Astrocyte (in vitro differentiated cells and primary cell): Measurements from ENCODE around the gene PLAAT2. TPM values are rescaled to one million over a fixed set of nuclear protein-coding genes. Genes with fewer than 3 reads are reported as not detected.

Experiments used
- DNase-seq: peaks from one replicate; pipeline ENCODE4 v3.0.0-alpha.2; 2010; ENCODE audit warnings: low read depth
- FAIRE-seq: peaks from 2 replicates; lab custom pipeline; 2011; peaks lifted over from hg19 to GRCh38; lab: Jason Lieb, UNC
- H2AFZ ChIP-seq: 2 replicates; pipeline ENCODE4 v1.6.0; 2012; ENCODE audit warnings: low read depth, low read length, inconsistent platforms
- H3K27ac ChIP-seq: 2 replicates; pipeline ENCODE4 v1.5.1; 2011; ENCODE audit warnings: low read depth, low read length, inconsistent platforms
- H3K27me3 ChIP-seq: 2 replicates; pipeline ENCODE4 v1.6.0; 2011; ENCODE audit warnings: low read length, inconsistent platforms; ENCODE audit not compliant: insufficient read depth
- H3K36me3 ChIP-seq: 2 replicates; pipeline ENCODE4 v1.5.1; 2011; ENCODE audit warnings: low read length, inconsistent platforms; ENCODE audit not compliant: insufficient read depth
- H3K4me1 ChIP-seq: 2 replicates; pipeline ENCODE4 v1.5.1; 2011; ENCODE audit warnings: low read length, inconsistent platforms; ENCODE audit not compliant: insufficient read depth
- H3K4me2 ChIP-seq: 2 replicates; pipeline ENCODE4 v1.6.0; 2012; ENCODE audit warnings: low read length, inconsistent platforms
- H3K4me3 ChIP-seq: 2 replicates; pipeline ENCODE4 v1.5.1; 2011; ENCODE audit warnings: low read depth, mild to moderate bottlenecking, low read length, inconsistent platforms; ENCODE audit not compliant: insufficient read depth
- H3K79me2 ChIP-seq: 2 replicates; pipeline ENCODE4 v1.6.0; 2012; ENCODE audit warnings: mild to moderate bottlenecking, low read length, inconsistent platforms; ENCODE audit not compliant: insufficient read depth
- H3K9ac ChIP-seq: 2 replicates; pipeline ENCODE4 v1.6.0; 2012; ENCODE audit warnings: mild to moderate bottlenecking, low read length, inconsistent platforms
- H3K9me3 ChIP-seq: 2 replicates; pipeline ENCODE4 v1.5.1; 2012; ENCODE audit warnings: low read depth, mild to moderate bottlenecking, low read length, inconsistent platforms; ENCODE audit not compliant: insufficient read depth
- H4K20me1 ChIP-seq: 2 replicates; pipeline ENCODE4 v1.6.0; 2012; ENCODE audit warnings: low read length, inconsistent platforms; ENCODE audit not compliant: insufficient read depth
- H3K27ac Mint-ChIP-seq: one replicate; pipeline ENCODE4 v1.8.0; 2021; ENCODE audit warnings: mild to moderate bottlenecking, mixed read lengths; ENCODE audit not compliant: unreplicated experiment
- H3K27me3 Mint-ChIP-seq: one replicate; pipeline ENCODE4 v1.8.0; 2021; ENCODE audit warnings: low read depth, mixed read lengths; ENCODE audit not compliant: unreplicated experiment
- H3K36me3 Mint-ChIP-seq: one replicate; pipeline ENCODE4 v1.8.0; 2021; ENCODE audit warnings: low read depth, mixed read lengths; ENCODE audit not compliant: unreplicated experiment
- H3K4me1 Mint-ChIP-seq: one replicate; pipeline ENCODE4 v1.8.0; 2021; ENCODE audit warnings: low read depth, mixed read lengths; ENCODE audit not compliant: unreplicated experiment
- H3K4me3 Mint-ChIP-seq: one replicate; pipeline ENCODE4 v1.8.0; 2021; ENCODE audit warnings: mild to moderate bottlenecking, moderate library complexity, mixed read lengths; ENCODE audit not compliant: unreplicated experiment
- H3K9me3 Mint-ChIP-seq: one replicate; pipeline ENCODE4 v1.8.0; 2021; ENCODE audit warnings: mild to moderate bottlenecking, mixed read lengths; ENCODE audit not compliant: unreplicated experiment
- EZH2 ChIP-seq: IDR thresholded peaks from 2 replicates; pipeline ENCODE4 v1.6.1; 2012; ENCODE audit warnings: mild to moderate bottlenecking, low read length, inconsistent platforms; ENCODE audit not compliant: insufficient read depth
- total RNA-seq: library from RNA; stranded (reverse); gene quantifications from 2 replicates; pipeline ENCODE4 v1.2.1, GENCODE V29; 2021
- TF ChIP-seq, protein P1 (sequence below): IDR thresholded peaks from 2 replicates; pipeline ENCODE4 v1.5.1; 2011; ENCODE audit warnings: low read depth, mild to moderate bottlenecking, inconsistent platforms, low read length, moderate library complexity; ENCODE audit not compliant: insufficient read depth

PLAAT2 gene
- total RNA-seq, 1 donor from 2014 or later: 0.52 TPM

DNA sequence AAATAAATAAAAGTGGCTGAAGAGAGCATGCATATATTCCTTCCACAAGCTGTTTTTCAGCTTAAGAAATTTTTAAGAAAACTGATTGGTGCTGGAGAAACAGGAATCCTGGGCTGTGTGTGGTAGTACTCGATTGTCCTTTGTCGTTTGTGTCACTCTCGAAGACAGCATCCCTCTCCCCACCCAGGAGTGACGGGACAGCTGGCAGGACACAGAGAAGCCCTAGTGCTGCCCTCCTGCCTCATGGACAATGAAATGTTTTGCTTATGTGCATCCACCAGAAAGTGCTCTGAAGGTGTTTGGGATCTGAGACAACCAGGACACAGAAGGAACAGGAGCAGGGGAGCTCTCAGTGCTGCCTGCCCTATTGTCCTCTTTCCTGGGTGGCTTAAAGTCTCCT, 13.8 kb downstream of the PLAAT2 start:
- no peaks in the 10 kb centered on the region for H3K4me1 ChIP-seq
- Mint-ChIP-seq H3K9me3 (peaks cover 2% of the 10 kb centered on the region), H3K27me3 (peaks cover 4% of the 10 kb centered on the region), H3K27ac (no peak overlapping the region), H3K4me1 (peaks cover 8% of the 10 kb centered on the region), H3K36me3 (no peaks in the 10 kb centered on the region), H3K4me3 (no peak overlapping the region)
- no peaks in the 10 kb centered on the region for H4K20me1 ChIP-seq
- H3K36me3 ChIP-seq: no peaks in the 10 kb centered on the region
- no peaks in the 10 kb centered on the region for H3K9me3 ChIP-seq
- H2AFZ ChIP-seq: no peak overlapping the region
- H3K9ac ChIP-seq: no peak overlapping the region
- no peak for TF ChIP-seq EZH2
- TF ChIP-seq, protein P1, sequence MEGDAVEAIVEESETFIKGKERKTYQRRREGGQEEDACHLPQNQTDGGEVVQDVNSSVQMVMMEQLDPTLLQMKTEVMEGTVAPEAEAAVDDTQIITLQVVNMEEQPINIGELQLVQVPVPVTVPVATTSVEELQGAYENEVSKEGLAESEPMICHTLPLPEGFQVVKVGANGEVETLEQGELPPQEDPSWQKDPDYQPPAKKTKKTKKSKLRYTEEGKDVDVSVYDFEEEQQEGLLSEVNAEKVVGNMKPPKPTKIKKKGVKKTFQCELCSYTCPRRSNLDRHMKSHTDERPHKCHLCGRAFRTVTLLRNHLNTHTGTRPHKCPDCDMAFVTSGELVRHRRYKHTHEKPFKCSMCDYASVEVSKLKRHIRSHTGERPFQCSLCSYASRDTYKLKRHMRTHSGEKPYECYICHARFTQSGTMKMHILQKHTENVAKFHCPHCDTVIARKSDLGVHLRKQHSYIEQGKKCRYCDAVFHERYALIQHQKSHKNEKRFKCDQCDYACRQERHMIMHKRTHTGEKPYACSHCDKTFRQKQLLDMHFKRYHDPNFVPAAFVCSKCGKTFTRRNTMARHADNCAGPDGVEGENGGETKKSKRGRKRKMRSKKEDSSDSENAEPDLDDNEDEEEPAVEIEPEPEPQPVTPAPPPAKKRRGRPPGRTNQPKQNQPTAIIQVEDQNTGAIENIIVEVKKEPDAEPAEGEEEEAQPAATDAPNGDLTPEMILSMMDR: no peak
- no peaks in the 10 kb centered on the region for H3K79me2 ChIP-seq
- no peak overlapping the region for H3K4me3 ChIP-seq
- DNase-seq: no peak
- no peaks in the 10 kb centered on the region for H3K27me3 ChIP-seq
- no peak overlapping the region for H3K27ac ChIP-seq
- no peak for FAIRE-seq
- H3K4me2 ChIP-seq: no peak overlapping the region

DNA sequence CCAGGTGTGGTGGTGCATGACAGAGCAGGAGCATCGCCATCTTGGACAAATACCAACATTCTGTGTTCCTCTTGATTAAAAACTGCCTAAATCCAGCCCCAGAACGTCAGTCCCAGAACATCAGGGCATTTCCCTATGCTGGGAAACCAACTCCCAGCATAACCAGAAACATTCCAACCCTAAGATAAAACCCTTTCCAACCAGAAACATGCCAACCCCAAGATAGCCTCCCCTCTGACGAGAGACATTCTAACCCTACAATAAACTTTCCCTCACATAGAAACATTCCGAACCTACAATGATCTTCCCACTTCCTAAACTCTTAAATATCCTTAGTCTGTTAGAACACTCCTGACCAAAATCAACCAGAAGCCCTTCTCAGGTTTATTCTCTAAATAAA, 15.0 kb downstream of the PLAAT2 start:
- H3K9ac ChIP-seq: no peak overlapping the region
- no peaks in the 10 kb centered on the region for H3K79me2 ChIP-seq
- DNase-seq (no peak), FAIRE-seq (no peak)
- no peak overlapping the region for H2AFZ ChIP-seq
- peaks cover 2% of the 10 kb centered on the region for H3K9me3 Mint-ChIP-seq
- no peaks in the 10 kb centered on the region for H4K20me1 ChIP-seq
- no peak overlapping the region for H3K4me2 ChIP-seq
- no peaks in the 10 kb centered on the region for H3K4me1 Mint-ChIP-seq
- H3K4me3 Mint-ChIP-seq: no peak overlapping the region
- H3K4me1 ChIP-seq: no peaks in the 10 kb centered on the region
- no peaks in the 10 kb centered on the region for H3K36me3 Mint-ChIP-seq
- no peaks in the 10 kb centered on the region for H3K27me3 ChIP-seq
- H3K27ac ChIP-seq: no peak overlapping the region
- H3K36me3 ChIP-seq: no peaks in the 10 kb centered on the region
- H3K4me3 ChIP-seq: no peak overlapping the region
- peaks cover 4% of the 10 kb centered on the region for H3K27me3 Mint-ChIP-seq
- TF ChIP-seq, protein P1: no peak
- no peak for TF ChIP-seq EZH2
- H3K9me3 ChIP-seq: no peaks in the 10 kb centered on the region
- H3K27ac Mint-ChIP-seq: no peak overlapping the region

DNA sequence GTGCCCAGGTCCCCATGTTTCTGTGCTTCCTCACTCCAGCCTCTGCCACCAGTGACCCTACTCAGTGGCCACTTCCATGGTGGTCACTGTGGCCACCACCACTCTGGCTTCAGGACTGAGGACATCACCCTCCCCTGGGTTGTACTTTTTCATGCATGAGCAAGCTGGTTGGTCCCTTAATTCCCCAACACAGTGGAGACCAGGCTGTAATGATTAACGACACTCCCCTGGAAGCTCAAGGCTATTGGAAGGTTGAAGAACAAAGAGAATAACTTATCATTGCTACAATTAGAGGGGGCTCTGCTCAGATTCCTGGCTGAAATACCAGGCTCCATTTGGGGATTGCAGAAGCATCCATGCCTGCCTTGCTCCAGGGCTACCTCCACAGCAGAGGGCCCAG, 16.1 kb downstream of the PLAAT2 start:
- no peak overlapping the region for H2AFZ ChIP-seq
- TF ChIP-seq, protein P1: no peak
- no peak for TF ChIP-seq EZH2
- no peak for FAIRE-seq
- Mint-ChIP-seq H3K27me3 (peaks cover 6% of the 10 kb centered on the region), H3K9me3 (peaks cover 2% of the 10 kb centered on the region), H3K27ac (no peak overlapping the region), H3K4me1 (no peaks in the 10 kb centered on the region), H3K36me3 (no peaks in the 10 kb centered on the region), H3K4me3 (no peak overlapping the region)
- no peaks in the 10 kb centered on the region for H4K20me1 ChIP-seq
- no peak overlapping the region for H3K4me2 ChIP-seq
- H3K79me2 ChIP-seq: no peaks in the 10 kb centered on the region
- H3K36me3 ChIP-seq: no peaks in the 10 kb centered on the region
- DNase-seq: no peak
- H3K4me3 ChIP-seq: no peak overlapping the region
- no peaks in the 10 kb centered on the region for H3K4me1 ChIP-seq
- H3K27ac ChIP-seq: no peak overlapping the region
- H3K27me3 ChIP-seq: no peaks in the 10 kb centered on the region
- H3K9me3 ChIP-seq: no peaks in the 10 kb centered on the region
- H3K9ac ChIP-seq: no peak overlapping the region
